ENCODE data around the gene RNF123.

DNA sequence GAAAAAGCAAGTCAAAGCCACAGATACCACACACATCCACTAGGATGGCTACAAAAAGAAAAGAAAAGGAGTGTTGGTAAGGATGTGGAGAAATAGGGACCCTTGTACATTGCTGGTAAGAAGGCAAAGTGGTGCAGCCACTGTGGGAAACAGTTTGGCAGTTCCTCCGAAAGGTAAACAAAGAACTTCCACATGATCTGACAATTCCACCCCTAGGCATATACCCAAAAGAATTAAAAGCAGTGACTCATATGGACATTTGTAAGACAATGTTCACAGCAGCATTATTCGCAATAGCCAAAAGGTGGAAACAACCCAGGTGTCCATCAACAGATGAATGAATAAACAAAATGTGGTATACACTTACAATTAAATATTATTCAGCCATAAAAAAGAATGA, 56.6 kb downstream of the RNF123 start:
- TF ChIP-seq, protein P1, sequence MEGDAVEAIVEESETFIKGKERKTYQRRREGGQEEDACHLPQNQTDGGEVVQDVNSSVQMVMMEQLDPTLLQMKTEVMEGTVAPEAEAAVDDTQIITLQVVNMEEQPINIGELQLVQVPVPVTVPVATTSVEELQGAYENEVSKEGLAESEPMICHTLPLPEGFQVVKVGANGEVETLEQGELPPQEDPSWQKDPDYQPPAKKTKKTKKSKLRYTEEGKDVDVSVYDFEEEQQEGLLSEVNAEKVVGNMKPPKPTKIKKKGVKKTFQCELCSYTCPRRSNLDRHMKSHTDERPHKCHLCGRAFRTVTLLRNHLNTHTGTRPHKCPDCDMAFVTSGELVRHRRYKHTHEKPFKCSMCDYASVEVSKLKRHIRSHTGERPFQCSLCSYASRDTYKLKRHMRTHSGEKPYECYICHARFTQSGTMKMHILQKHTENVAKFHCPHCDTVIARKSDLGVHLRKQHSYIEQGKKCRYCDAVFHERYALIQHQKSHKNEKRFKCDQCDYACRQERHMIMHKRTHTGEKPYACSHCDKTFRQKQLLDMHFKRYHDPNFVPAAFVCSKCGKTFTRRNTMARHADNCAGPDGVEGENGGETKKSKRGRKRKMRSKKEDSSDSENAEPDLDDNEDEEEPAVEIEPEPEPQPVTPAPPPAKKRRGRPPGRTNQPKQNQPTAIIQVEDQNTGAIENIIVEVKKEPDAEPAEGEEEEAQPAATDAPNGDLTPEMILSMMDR (conservative IDR thresholded peaks at IDR 0.05; ENCODE audit: low read depth in 2 of 2) = no peak
- TF ChIP-seq NANOG (IDR thresholded peaks at IDR 0.05; ENCODE audit: borderline replicate concordance) (no peak), EZH2 (IDR thresholded peaks at IDR 0.05; ENCODE audit: low read depth, unreplicated experiment) (no peak), POLR2AphosphoS5 (IDR thresholded peaks at IDR 0.05; ENCODE audit: low read depth) (no peak), EZH2phosphoT487 (IDR thresholded peaks at IDR 0.05; ENCODE audit: unreplicated experiment) (no peak), REST (IDR thresholded peaks at IDR 0.05; ENCODE audit: unreplicated experiment) (no peak)

All from GM23338 (cell line).